Dermis blood vessel endothelial cell (primary cell): Measurements from ENCODE around the gene CADPS. TPM values are rescaled to one million over a fixed set of nuclear protein-coding genes. Genes with fewer than 3 reads are reported as not detected.
A peak's percentile ranks its signal among the peaks of the same experiment; 100 is the strongest.

Source experiments
- DNase-seq: peaks from one replicate; pipeline ENCODE4 v3.0.0; 2010
- total RNA-seq: library from RNA; depleted of rRNA; stranded (reverse); fragments of >200 nt; gene quantifications from 2 replicates; pipeline ENCODE4 v1.2.3, GENCODE V29; 2014

CADPS gene
- total RNA-seq, 1 donor from 2014 or later, result not detected

DNA sequence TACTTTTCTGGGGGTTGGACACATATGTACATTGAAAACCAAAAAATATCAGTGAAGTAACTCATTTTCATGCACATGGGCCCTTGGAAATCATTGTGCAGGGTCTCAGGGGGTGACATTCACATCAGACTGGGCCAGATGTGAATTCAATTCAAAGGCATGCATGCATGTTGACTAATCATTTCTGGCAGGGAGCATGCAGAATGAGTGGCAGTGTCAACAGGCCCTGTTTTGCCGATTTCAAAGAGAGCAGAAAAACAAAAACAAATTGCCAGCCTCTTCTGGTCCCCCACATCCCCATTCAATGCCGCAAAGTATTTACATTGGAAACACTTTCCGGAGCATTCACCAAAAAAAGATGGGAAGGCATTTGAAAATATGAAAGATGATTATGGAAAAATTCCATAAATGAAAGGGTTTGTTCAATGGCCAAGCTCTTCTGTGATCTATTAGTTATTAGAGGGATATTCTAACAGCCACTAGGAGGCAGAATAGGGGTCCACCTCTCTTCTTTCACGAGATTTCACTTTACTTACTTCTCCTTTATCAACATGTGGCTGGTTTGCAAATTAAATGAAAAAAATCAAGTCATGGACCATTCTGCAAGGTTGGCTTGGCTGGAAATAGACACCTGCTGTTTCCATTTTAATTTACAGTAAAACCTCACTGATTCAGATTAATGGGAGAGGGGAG lies 382.0 kb downstream of the CADPS start:
- DNase-seq, result peak; percentile 2

DNA sequence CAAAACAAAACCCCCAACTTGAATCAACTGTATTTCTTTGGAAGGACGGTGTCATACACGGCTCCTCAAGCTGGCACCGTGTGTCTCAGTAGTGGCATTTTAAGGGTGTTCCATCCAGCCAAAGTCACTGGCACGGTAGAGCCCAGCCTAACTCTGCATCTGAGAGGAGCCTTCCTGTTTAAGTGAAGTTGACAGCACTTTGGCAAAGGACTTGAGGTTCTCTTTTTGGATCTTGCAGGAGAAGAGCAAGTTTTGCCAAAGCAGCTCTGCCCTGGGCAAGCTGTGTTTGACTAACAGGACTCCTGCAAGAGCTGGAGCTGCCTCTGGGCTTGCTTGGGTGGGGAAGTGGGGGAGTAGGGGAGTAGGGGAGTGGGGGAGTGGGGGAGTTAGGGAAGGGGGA lies 392.3 kb downstream of the CADPS start:
- DNase-seq, result no peak

DNA sequence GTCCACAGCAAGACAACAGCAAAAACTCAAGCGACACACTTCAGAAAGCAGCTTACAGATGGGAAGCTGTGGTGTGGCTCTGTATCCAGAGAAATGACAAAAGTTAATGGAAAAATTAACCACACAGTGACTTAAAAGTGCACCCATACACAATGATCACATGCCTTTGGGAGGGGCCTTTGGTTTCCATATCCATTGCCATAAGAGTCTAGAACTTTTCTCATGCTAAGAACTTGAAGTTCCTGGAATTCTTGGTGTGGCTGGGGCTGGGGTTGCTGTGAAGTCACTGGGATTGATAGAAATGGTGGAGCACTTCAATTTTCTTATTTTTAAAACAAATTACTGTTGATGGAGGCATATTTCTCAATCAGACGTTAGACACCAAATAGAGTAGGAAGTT lies 393.3 kb downstream of the CADPS start:
- no peak for DNase-seq

DNA sequence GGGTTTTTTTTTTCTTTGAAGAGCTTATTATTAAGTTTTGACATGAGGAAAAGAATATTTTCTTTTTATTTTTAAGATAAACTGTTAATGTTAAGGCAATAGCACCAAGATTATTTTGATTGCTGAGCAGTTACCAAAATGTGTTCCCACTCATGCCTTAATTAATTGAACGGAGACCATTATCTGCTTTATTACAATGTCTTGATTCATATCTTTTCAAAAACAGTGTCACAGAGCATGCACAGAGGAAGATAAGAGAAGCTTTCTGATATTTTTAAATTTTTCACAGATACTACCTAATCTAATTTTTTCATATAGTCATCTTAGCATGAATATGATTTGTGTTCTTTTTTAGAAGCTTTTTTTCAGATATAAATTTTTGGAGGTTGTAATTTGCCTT lies 395.2 kb downstream of the CADPS start:
- DNase-seq, result no peak

DNA sequence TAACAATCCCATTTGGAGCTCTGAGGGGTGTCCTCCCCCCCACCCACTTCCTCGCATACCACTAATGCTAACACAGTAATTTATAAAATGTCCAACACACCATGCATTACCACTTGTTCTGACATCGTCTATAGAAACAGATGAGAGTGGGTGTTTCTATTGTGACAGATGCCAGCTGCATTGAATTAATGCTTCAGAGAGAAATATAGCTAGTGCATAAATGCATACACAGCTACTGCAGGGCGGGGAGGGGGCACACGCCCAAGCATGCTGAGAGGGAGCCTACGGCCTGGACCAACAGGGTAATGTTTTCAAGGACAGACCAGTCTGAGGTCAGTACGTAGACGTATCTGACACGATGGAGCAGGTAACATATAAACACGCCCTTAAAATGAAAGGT lies 395.9 kb downstream of the CADPS start:
- no peak for DNase-seq

DNA sequence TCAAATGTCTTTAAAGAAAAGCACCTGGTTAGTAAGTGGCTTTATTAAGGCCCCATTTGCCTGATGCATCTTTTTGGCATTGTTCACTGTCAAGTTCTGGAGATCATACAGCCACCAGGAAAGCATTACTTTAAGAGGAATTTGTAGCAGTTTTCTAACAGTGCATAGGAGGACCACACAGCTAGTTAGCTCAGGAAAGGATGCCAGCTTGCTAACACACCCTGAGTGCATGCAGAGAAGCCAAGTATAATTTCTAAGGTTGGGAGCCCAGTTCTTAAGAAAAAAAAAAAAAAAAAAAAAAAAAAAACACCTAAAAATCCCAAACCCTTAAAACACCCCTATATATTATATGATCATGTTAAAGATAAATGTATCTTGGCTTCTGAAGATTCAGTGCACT lies 399.9 kb downstream of the CADPS start:
- no peak for DNase-seq

DNA sequence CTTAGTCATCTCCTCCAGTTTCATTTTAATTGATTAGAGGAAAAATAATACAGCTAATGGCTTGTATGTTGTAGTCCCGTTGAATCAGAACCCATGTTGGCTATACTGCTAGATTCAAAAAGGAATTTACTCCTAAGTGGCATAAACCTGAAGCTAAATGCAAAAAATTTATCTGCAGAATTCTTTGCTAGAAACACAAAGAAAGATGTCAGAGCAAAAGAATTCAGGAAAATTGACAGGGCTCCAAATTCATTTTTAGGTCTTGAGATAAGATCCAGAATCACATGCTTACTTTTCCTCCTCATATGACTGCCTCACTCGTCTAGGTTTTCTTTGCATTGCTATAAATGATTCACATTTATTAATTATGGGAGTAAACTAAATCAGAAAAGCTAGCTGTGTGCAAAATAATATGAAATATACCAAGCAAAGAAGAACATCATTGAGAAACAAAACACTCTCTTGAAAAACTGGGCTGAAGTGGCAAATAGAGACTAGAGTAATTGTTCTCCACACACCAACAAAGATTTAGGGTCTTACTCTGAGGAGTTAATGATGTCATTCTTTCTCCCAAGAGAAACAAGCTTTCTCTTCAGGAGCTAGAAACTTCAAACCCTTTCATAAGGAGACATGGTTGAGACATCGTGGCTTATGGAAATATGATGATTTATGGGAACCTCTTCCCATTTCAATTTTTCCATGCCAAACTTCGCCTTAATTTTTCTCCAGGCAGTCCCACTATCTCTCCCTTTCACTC lies 407.1 kb downstream of the CADPS start:
- DNase-seq, result no peak

DNA sequence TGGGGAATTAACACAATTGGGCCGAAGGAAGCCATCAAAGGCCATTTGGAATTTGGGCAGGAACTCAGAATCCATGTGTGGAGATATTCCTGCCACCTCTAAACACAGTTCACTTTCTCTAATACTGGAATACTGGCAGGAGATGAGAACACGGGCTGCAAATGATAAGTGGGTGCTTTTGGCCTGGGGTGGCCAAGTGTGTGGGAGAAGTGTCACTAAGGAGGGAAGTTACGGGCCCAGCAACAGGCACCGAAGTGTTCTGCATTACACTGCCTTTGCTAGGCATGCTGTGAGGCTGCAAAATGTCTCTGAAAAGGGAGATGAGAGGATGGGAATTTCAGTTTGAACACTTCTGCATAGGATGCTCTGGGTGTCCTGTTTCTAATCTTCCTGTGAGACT lies 412.4 kb downstream of the CADPS start:
- no peak for DNase-seq

DNA sequence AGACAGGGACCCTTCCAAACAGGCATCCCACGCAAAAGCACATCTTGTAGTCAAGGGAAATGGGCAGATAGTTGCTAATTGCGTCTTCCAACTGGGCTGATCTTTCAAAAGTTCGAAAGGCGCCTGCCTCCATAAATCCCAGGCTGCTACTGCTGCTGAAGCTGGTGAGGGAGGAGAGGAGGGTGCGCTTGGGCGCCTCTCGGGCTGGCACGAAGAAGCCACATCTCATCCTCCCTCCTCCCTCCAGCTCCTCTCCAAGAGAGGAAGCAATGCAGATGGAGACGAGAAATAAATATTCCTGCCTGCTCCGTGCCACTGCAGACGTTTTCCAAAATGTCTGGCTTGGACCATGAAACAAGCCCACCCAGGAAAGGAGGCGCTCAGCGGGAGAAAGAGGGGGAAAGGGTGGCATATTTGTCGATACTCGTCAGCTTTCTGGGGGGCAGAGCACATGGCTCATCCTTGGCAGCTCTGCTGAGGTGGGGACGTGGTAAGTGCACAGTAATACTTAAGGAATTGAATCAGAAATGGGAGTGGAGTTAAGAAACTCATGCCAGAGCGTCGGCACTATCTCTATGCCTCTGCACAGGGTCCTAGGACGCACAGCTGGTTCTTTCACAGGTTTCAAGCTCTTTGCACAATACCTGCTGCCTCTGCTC lies 413.0 kb downstream of the CADPS start:
- no peak for DNase-seq

DNA sequence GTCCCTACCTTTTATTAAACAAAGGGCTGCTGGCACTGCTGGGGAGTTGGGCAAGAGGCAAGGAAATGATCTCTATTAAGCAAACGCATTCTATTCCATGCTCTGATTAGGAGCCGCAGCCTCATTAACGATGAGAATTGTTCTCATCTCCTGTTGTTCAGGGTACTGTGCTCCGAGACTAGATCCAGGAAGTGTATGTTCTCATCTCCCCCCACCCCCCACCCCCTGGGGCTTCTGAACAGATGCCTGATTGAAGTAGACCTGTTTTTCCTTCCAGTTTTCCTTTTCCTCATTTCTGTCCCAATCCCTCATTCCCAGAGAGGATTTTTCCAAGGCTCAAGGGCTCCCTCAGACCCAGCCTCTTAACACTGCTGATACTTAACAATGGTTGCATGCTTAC lies 420.3 kb downstream of the CADPS start:
- no peak for DNase-seq

DNA sequence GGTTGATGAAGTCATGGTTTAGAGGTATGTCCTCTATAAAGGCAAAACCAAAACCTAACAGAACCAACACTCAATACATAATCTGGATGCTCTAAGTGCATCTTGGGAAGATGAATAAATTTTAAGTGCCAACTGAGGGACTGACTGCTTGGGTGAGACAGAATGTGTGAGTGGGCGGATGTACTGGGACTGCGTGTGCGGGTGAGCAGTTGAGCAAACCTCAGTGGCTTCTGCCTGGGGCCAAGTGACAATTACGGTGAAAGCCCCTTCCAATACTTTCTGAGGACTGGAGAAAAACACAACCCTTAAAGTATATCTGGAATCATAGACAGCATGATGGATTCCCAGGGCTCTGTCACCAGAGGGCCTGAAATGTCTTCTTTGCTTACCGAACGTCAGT lies 421.8 kb downstream of the CADPS start:
- no peak for DNase-seq

DNA sequence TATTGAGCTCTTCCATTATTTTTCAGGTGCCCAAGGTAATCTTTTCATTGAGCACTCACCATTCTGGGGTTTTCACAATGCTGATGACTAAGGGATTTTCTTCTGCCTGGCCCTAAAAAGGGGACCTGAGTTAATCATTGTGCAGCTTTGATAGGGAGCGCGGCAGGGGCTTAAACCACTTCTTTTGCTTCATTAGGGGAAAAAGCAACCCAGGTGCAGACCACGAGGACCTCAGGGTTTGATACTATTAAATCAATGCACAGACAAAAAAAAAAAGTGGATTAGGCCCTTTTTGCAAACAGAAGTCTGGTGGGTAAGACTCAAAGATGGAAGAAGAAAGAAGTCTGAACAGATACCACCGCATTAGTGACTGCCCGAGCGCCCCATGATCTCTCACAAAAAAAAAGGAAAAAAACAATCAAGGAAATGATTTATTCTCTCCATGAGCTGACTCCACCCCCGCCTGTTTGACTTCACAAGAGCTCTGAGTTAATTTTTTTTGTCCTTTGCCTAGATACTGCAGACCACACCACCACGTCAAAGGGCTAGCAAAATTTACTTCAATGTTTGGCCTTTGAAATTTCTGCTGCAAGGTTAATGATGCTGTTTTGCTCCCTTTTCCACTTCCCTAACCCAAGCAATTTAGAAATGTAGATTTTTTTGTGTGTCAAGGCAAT lies 423.9 kb downstream of the CADPS start:
- DNase-seq, result no peak

DNA sequence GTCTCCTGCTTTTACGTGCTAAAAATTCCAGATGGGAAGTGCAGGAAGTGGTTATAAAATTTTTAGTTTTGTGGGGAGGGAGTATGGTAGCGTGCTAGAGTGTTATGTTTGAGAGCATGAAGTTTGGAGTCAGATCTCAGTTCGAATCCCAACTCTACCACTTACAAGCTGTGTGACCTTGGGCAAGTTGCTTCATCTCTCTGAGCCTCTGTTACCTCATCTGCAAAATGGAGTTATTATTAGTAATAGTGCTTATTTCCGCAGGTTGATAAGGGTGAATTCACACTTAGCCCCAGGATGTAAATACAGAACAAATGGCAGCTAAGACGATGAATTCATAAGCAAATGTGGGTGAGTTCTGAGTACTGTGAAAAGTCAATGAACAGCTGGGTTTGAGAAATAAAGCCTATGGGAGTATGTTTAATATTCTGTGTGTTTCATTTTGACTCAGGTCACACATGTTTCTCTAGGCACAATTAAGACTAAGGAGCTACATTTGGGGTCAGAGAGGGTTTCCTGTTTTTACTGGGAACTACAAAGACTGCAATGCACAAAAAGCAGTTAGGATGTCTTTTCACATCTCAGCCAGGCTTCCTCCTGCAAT lies 428.8 kb downstream of the CADPS start:
- DNase-seq, result no peak

DNA sequence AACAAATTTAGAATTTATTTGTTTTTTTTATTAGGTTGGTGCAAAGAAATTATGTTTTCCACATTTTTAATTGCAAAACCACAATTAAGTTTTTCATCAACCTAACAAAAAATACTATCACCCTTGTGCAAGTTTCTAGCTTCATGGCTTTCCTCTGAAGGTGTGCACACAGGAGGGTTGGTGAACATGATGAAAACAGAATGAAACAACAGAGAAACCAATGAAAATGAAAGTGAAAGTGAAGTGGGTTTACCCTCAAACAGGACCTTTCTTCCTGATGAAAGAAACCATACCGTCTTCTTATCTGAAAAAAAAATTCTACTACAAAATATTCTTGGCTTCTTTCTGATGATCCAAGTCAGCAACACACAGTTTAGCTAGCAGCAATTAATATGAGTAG lies 429.9 kb downstream of the CADPS start:
- peak; percentile 15 for DNase-seq

DNA sequence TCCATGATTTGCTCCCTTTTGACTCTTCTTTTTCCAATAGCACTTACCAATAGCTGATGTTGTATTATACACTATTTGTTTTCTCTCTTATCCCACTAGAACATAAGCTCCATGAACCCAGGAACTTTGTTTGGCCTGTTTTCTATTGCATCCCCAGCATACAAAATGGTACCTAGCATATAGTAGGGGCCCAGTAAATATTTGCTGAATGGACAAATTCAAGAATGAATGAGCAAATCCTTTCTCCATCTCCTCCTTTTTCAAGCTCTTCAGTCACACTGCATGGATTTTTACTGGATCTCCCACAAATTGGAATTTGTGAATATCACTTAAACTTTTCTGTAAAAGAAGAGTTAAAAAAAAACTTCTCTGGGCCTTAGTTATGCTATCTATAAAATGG lies 435.2 kb downstream of the CADPS start:
- no peak for DNase-seq

DNA sequence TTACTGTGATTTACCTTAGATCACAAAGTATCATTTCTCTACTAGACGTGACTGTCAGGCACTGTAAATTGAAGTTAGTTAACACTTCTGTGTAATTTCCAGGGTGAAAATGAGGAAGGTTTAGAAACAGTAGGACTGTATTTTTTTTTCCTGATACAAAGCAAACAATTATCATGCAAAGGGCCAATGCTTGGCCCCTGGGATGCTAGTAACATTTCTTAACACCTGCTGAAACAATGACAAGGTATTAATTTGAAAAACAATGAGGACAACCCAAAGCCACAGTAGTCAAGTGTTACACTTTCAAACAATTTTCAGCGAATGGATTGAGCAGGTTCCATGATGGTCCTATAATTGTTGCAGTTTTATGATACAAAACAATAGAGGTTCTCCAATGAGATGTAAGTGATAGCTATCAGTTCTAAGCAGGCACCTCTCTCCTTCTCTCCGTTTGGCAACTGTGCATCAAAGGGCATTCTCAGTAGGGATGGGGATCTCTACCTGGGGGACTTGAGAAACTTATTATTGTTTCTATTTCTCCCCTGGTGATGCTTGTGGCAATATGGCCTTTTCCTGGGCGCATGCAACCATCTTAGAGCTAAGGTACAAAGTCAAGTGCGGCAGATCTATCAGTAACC lies 435.9 kb downstream of the CADPS start:
- DNase-seq, result no peak

DNA sequence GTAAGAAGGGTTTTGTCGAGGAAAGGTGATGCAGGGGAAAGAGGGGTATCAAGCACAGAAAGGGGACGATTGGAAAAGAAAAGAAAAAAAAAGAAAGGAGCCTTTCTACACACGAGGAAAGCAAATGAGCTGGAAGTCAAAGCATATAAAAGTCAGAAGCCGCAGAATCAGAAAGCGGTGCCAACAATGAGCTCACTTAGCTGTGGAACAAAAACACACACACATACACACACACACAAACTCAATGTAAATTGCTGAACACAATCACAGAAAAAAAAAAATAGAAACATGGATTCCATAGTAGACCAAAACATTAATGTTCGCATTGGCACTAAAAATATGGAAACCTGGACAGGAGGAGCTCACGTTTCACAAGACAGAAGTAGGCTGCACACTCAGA lies 438.4 kb downstream of the CADPS start:
- DNase-seq, result no peak

DNA sequence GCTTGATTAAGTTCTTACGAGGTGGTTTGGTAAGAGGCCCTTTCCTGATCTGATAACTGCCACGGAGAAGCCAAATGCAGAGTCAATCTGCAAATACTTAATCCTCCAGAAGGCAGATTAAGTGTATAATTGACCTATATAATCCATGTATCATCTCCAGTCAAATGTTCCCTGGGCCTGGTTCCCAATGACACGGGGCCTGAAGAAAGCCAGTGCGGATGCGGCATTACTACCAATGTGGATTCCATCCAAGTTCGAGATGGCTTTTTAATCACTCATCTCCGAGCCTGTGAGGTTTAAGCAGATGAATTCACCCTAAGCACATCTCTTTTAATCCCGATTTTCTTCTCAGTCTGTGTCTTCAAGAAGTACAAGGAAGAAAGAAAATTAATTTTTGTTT lies 441.8 kb downstream of the CADPS start:
- no peak for DNase-seq

DNA sequence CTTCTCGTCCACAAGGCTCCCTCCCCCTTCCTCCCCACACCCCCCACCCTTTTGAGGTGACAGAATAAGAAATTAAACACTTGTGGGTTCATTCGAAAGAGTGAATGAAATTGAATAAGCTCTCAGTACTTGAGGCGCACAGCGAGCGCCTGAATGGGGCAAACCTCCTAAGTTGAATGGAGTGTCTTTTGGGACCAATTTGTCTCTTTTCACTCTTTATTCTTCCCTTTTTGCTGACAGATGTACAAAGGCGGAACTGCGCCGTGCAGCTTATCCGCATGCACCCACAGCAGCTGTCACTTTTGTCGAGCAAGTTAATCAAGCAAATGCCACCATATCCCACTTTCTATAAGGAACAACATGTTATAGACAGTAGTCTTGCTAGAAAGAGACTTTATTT lies 454.0 kb downstream of the CADPS start:
- no peak for DNase-seq

DNA sequence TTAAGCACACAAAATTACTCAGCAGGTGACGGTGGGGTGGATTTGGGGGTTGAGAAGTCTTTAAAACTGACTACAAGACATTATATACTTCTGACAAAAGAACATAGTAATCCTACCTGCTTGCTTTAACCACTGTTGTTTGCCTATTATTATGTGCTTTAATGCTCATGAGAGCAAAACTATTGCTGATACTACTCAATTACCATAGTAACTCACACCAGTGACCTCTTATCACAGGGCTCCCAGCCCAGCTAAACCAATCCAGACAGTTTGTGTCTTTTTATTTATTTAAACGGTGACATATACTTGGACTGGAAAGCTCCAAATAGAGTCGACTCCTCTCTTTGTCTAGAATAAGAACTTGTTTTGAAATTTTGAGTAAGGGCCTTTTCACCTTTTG lies 459.1 kb downstream of the CADPS start:
- no peak for DNase-seq

DNA sequence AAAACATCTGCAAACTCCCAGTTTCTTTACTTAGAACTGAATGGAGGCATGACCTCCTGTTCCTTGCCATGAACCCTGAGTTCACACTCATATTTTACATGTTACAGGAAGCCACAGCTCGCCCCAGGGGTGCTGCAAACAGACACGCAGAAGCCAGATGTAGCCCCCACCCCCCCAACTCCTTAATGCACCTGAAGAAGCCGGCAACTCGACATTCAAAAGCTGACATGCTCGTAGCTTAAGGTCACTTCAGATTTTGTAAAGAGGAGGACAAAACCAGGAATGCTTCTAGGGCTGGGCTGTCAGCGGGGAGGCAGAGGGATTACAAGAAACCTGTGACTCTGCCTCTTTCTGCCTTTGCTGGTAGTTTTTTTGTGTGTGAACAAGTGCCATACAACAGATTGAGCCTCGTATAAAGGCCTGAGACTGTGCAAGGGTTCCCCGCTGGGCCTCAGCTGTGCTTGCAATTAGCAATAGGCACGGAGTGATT lies 459.9 kb downstream of the CADPS start:
- no peak for DNase-seq

DNA sequence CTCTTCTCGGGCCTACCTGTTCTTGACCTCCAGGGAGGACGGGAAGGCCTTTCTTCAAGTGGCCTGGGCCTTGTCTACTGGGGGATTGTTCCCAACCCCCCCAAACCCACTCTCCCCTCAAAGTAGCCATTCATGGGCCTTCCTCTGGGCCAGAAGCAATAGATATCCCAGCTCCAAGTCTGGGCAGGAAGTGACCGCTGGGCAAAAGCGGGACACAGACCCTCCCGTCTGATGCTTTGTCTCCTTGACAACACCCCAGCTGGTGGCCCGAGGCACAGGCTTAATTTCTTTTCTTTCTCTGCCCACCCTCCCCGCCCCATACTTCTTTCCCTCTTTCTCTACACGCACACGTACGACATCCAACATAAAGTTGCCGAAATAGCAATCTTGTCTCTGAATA lies 460.4 kb downstream of the CADPS start:
- DNase-seq, result no peak
